Activated CD4-positive, alpha-beta T cell treated with anti-CD3 and anti-CD28 coated beads for 1 hour (primary cell): Measurements from ENCODE around the gene HIRA.
"Not testable (repeated sequence)": the region's sequence is repeated elsewhere in the genome, so short reads cannot be mapped to it uniquely, and the experiment has no call there.

Experiments
- DNase-seq: peaks from one replicate; pipeline ENCODE4 v3.0.0-alpha.2; 2020

The HIRA gene

GRCh38 chr22:19354201-19354600 is 77.3 kb downstream of the HIRA start:
- no peak for DNase-seq

GRCh38 chr22:19353363-19354131 is 78.0 kb downstream of the HIRA start:
- DNase-seq, result no peak

GRCh38 chr22:19352766-19353165 is 78.8 kb downstream of the HIRA start:
- no peak for DNase-seq

DNA sequence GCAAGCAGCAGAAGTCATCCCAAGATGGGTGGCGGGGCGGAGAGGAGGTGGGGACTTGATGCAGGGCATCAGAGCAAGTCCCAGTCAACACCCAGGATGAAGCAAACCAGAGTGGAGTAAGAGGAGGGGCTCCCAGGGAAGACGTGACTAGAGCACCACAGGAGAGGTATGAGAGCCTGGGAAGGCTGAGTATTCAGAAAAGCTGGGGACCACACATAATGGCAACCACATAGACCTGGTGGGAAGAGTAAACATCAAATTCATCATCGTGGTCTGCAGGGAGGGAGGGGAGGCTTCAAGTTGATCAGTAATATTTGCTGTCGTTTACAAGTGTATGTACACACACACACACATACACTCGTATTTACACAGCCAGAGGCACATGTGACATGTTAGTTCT is 79.3 kb downstream of the HIRA start:
- no peak for DNase-seq

DNA sequence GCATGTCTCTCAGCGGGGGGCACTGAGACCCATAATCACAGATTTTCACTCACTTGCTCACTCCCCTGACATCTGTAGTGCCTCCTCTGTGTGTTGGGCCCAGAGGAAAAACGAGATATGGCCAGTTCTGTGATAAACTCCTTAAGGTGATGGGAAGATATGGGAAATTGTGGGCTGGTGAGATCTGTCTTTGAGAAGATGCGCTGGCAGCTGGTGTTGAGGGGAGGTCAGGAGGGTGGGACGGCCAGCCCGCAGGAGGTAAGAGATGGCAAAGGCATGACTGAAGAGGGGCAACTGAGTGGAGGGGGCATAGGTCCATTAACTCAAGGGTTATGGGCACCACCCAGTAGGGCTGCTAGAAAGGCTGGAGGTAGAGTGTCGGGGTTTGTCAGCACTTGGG is 79.9 kb downstream of the HIRA start:
- DNase-seq, result no peak

- DNase-seq, result no peak
These were observed 80.6 kb downstream of the HIRA start for GRCh38 chr22:19350947-19351346.

GRCh38 chr22:19350476-19350859 is 81.1 kb downstream of the HIRA start:
- no peak for DNase-seq

DNA sequence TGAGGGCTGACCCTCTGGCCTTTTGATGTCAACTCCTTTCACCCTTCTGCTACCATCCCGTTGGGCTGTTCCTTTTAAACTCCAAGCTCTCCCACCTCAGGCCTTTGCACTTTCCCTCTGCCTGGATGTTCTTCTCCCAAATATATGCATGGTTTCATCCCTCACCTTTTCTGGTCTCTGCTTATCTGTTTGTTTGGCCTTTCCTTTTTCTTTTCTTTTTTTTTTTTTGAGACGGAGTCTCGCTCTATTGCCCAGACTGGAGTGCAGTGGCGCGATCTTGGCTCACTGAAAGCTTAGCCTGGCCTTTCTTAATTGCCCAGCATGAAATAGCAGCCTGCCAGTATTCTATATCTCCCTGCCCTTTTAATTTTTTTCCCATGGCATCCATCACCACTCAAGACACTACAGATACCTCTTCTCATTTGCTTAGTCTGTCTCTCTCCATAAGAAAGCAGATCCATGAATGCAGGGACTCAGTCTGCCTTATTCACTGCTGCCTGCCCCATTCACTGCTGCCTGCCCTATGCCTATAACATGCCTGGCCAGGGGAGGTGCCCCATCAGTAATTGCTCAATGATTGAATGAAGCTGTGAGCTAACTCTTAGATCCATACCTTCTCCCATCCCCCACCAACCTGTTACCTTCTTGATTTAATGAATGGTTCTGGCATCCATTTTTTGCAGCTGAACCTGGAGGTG is 81.6 kb downstream of the HIRA start:
- no peak for DNase-seq

GRCh38 chr22:19346677-19347265 is 84.8 kb downstream of the HIRA start:
- DNase-seq, result no peak

DNA sequence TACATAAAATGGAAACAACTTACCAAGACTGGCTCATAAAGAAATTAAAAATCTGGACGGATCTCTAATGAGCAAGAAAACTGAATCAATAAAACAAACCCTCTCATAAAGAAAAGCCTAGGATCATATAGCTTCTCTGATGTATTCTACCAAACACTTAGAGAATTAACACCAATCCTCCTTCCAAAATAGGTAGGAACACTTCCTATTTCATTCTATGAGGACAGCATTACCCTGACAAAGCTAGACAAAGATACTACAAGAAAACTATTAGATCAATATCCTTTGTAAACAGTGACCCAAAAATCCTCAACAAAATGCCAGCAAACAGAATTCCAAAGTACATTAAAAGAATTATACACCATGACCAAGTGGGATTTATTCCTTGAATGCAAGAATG is 87.1 kb downstream of the HIRA start:
- no peak for DNase-seq

GRCh38 chr22:19343470-19343869 is 88.1 kb downstream of the HIRA start:
- DNase-seq, result no peak

- no peak for DNase-seq
These were observed 90.0 kb downstream of the HIRA start for GRCh38 chr22:19341500-19341899.

GRCh38 chr22:19337137-19337536 is 94.4 kb downstream of the HIRA start:
- DNase-seq, result no peak

DNA sequence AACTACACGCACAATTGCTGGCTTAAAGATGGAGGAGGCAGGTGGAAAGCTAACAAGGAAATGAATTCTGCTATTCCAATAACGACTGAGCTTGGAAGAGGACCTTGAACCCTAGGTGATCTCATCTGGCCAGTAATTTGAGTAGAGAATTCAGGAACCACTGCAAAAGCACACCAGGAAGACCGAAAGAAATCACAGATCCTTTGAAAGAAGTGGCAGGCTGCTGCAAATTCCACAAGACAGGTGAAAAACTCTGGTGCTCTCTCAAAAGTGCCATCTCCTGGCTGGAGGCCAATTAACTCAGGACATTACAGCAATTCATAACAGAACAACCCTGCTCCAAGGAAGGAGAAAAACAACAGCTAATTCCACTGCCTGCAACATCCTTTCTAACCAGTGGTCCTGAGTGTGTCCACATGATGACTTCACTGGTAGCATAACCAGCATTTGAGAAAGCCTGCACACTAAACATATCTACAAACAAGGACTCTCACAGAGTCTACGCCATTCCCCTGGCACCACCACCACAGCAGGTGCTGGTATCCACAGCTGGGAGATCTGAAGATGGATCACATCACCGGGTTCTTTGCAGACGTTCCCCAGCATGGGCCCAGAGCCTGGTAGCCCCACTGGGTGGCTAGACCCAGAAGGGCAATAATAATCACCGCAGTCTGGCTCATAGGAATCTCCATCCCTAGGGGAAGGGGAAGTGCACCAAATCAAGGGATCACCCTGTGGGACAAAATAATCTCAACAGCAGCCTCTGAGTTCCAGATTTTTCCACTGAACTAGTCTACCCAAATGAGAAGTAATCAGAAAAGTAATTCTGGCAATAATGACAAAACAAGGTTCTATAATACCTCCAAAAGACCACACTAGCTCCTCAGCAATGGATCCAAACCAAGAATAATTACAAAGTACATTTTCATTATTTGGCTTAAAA is 95.1 kb downstream of the HIRA start:
- no peak for DNase-seq

- DNase-seq, result no peak
These were observed 99.6 kb downstream of the HIRA start for GRCh38 chr22:19331975-19332374.

GRCh38 chr22:19331474-19331873 is 100.1 kb downstream of the HIRA start:
- DNase-seq, result no peak

DNA sequence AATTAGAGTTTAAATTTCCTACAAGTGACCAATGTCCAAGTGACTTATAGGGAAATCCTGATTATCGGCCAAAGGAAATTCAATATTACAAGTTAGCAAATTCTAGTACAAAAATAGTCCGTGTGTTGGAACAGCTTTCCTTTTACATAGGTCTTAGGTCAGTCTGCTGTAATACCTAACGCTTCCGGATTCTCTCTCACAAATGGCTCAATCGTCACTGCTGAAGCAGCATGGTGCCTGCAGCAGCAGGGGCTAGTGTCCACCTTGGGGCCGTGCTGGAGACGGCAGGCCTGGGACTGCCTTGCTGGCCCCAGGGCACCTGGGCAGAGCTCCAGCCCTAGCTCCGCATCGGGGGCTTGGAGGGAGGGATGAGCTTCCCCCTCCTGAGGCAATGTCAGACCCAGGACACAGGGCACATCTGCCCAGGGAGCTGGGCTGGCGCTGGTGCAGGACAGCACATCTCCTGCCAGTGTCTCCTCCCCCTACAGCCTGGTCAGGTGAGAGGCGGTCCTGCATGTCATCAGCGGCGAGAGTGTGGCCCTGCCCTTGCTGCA is 100.6 kb downstream of the HIRA start:
- no peak for DNase-seq

DNA sequence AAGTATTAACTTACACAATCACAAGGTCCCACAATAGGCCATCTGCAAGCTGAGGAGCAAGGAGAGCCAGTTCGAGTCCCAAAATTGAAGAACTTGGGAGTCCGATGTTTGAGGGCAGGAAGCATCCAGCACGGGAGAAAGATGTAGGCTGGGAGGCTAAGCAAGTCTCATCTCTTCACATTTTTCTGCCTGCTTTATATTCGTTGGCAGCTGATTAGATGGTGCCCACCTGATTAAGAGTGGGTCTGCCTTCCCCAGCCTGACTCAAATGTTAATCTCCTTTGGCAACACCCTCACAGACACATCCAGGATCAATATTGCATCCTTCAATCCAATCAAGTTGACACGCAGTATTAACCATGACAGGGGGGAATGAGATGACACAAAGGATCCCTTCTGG is 101.3 kb downstream of the HIRA start:
- DNase-seq, result not testable (repeated sequence)

- DNase-seq, result no peak
These were observed 102.1 kb downstream of the HIRA start for GRCh38 chr22:19329454-19329853.

- DNase-seq, result no peak
These were observed 106.1 kb downstream of the HIRA start for GRCh38 chr22:19325296-19325948.

- DNase-seq, result not testable (repeated sequence)
These were observed 108.1 kb downstream of the HIRA start for GRCh38 chr22:19323420-19323819.

GRCh38 chr22:19321757-19322156 is 109.8 kb downstream of the HIRA start:
- DNase-seq, result no peak
